OCI-LY3 (cell line): ENCODE measurements around the gene CLCN5.

ENCODE experiments used
- EZH2phosphoT487 ChIP-seq: fragments of 200-600 bp; shearing (Covaris generic); IDR thresholded peaks from 2 replicates; pipeline ENCODE4 v1.6.1; 2018; ENCODE audit warnings: antibody characterized with exemption, mixed run types, low read depth
- TF ChIP-seq, protein P1 (sequence below): fragments of 200-600, 300-600 bp; sonication (generic); IDR thresholded peaks from 2 replicates; pipeline ENCODE4 v1.5.1; 2014; ENCODE audit warnings: antibody characterized with exemption, low read length, low read depth

DNA sequence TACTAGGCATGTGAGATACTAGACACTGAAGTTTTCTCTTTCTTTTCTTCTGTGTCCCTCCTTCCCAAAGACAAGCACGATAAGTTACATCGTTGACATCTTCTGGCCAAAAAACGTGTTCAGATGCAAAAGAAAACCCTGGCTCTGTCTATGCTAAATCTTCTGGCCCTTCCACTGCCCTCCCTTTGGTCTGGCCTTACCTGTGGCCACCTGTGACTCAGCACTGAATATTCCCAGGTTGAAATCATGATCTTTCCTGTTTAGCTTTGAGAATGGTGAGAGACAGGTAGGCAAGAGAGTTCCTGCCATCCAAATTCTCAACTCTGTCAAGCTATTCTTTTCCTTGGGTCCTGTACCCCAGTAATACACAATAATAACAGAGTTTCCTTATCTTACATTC, 12.3 kb downstream of the CLCN5 start:
- TF ChIP-seq, protein P1, sequence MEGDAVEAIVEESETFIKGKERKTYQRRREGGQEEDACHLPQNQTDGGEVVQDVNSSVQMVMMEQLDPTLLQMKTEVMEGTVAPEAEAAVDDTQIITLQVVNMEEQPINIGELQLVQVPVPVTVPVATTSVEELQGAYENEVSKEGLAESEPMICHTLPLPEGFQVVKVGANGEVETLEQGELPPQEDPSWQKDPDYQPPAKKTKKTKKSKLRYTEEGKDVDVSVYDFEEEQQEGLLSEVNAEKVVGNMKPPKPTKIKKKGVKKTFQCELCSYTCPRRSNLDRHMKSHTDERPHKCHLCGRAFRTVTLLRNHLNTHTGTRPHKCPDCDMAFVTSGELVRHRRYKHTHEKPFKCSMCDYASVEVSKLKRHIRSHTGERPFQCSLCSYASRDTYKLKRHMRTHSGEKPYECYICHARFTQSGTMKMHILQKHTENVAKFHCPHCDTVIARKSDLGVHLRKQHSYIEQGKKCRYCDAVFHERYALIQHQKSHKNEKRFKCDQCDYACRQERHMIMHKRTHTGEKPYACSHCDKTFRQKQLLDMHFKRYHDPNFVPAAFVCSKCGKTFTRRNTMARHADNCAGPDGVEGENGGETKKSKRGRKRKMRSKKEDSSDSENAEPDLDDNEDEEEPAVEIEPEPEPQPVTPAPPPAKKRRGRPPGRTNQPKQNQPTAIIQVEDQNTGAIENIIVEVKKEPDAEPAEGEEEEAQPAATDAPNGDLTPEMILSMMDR: no peak
- no peak for TF ChIP-seq EZH2phosphoT487
